H1 (cell line): ENCODE measurements around the gene ZNF320. TPM values are rescaled to one million over a fixed set of nuclear protein-coding genes. Genes with fewer than 3 reads are reported as not detected.
"Not testable (repeated sequence)": the region's sequence is repeated elsewhere in the genome, so short reads cannot be mapped to it uniquely, and the experiment has no call there.

ENCODE experiments used
- CTCF ChIA-PET: fragments of 300-600 bp; sonication (Branson Sonifier 250); formaldehyde crosslinking; loops from one replicate; lab custom pipeline; 2021; ENCODE audit not compliant: partially characterized antibody; lab: Charles Lee
- POLR2A ChIA-PET: fragments of 300-600 bp; sonication (Branson Sonifier 250); formaldehyde crosslinking; loops from one replicate; lab custom pipeline; 2021; ENCODE audit warnings: inconsistent platforms; ENCODE audit not compliant: partially characterized antibody; lab: Charles Lee
- DNase-seq, 2 experiments: peaks; one replicate each; pipeline versions ENCODE4 v3.0.0 to v3.0.0-alpha.2; 2010 to 2022; ENCODE audit warnings: low spot score in 2 of 2, low read depth in 1 of 2, mixed read lengths in 1 of 2
- FAIRE-seq: peaks from 2 replicates; lab custom pipeline; 2011; peaks lifted over from hg19 to GRCh38; lab: Jason Lieb, UNC
- H2AFZ ChIP-seq: 2 replicates; pipeline ENCODE4 v1.8.1; 2012; ENCODE audit warnings: low read length, inconsistent platforms
- H2AK5ac ChIP-seq: 2 replicates; pipeline ENCODE4 v1.6.1; 2013; ENCODE audit warnings: low read depth, low read length
- H2BK120ac ChIP-seq: replicated peaks from 2 replicates; pipeline ENCODE3; 2013; ENCODE audit warnings: low read depth, low read length, inconsistent platforms
- H2BK12ac ChIP-seq: 2 replicates; pipeline ENCODE4 v1.6.1; 2013; ENCODE audit warnings: low read depth, low read length
- H2BK15ac ChIP-seq: 2 replicates; pipeline ENCODE4 v1.6.1; 2013; ENCODE audit warnings: low read length
- H2BK20ac ChIP-seq: 2 replicates; pipeline ENCODE4 v1.6.1; 2013; ENCODE audit warnings: low read length
- H2BK5ac ChIP-seq: 2 replicates; pipeline ENCODE4 v1.6.1; 2013; ENCODE audit warnings: low read depth, low read length
- H3K14ac ChIP-seq: 2 replicates; pipeline ENCODE4 v1.6.1; 2013; ENCODE audit warnings: inconsistent platforms; ENCODE audit not compliant: insufficient read length
- H3K18ac ChIP-seq: 2 replicates; pipeline ENCODE4 v1.6.1; 2013; ENCODE audit warnings: low read length; ENCODE audit errors: extremely low read depth
- H3K23ac ChIP-seq: 2 replicates; pipeline ENCODE4 v1.6.1; 2013; ENCODE audit warnings: inconsistent platforms; ENCODE audit not compliant: insufficient read length
- H3K23me2 ChIP-seq: 2 replicates; pipeline ENCODE4 v1.6.1; 2013; ENCODE audit warnings: low read depth, low read length
- H3K27ac ChIP-seq: 2 replicates; pipeline ENCODE4 v1.6.1; 2011; ENCODE audit warnings: low read depth, low read length, inconsistent platforms
- H3K27me3 ChIP-seq, 4 experiments: replicated peaks in 1 of 4; 1 replicate in 1 of 4; 2 replicates in 3 of 4; pipeline versions ENCODE4 v1.6.1 to v1.8.1; 2011 to 2013; ENCODE audit warnings: low read length in 3 of 4, mild to moderate bottlenecking in 3 of 4, inconsistent platforms in 2 of 4, mixed read lengths in 2 of 4, moderate library complexity in 1 of 4; ENCODE audit not compliant: control insufficient read depth in 3 of 4, insufficient read depth in 3 of 4; ENCODE audit errors: extremely low read depth in 1 of 4
- H3K36me3 ChIP-seq, 4 experiments: 2 replicates each; pipeline versions ENCODE4 v1.6.1 to v1.8.1; 2011 to 2013; ENCODE audit warnings: mild to moderate bottlenecking in 4 of 4, low read length in 3 of 4, moderate library complexity in 2 of 4, control low read depth in 1 of 4, inconsistent platforms in 1 of 4; ENCODE audit not compliant: insufficient read depth in 4 of 4, control insufficient read depth in 2 of 4
- H3K4ac ChIP-seq: replicated peaks from 2 replicates; pipeline ENCODE3; 2013; ENCODE audit warnings: low read length, low read depth, mixed read lengths, inconsistent platforms; ENCODE audit not compliant: insufficient read length
- H3K4me1 ChIP-seq, 4 experiments: replicated peaks in 1 of 4; 1 replicate in 1 of 4; 2 replicates in 3 of 4; pipeline versions ENCODE4 v1.6.1 to v1.8.1; 2011 to 2013; ENCODE audit warnings: low read length in 3 of 4, inconsistent platforms in 2 of 4, mixed read lengths in 1 of 4; ENCODE audit not compliant: insufficient read depth in 4 of 4, control insufficient read depth in 3 of 4
- H3K4me2 ChIP-seq, 2 experiments: 2 replicates each; pipeline versions ENCODE4 v1.6.1 to v1.8.1; 2011 to 2013; ENCODE audit warnings: low read depth in 2 of 2, low read length in 2 of 2, control low read depth in 1 of 2, inconsistent platforms in 1 of 2, mild to moderate bottlenecking in 1 of 2; ENCODE audit not compliant: insufficient read depth in 1 of 2
- H3K4me3 ChIP-seq, 4 experiments: fragments of 200-600, 300-600 bp in 1 of 4; sonication (generic), shearing (Covaris generic), sonication (Bioruptor Twin) in 1 of 4; 2 replicates each; pipeline versions ENCODE4 v1.5.1 to v1.8.1; 2011 to 2016; ENCODE audit warnings: low read length in 4 of 4, low read depth in 3 of 4, control low read depth in 2 of 4, inconsistent platforms in 2 of 4, mild to moderate bottlenecking in 2 of 4, mixed read lengths in 1 of 4, moderate library complexity in 1 of 4; ENCODE audit not compliant: insufficient read depth in 2 of 4; ENCODE audit errors: extremely low read depth in 1 of 4
- H3K56ac ChIP-seq: replicated peaks from 2 replicates; pipeline ENCODE3; 2013; ENCODE audit warnings: low read depth, mild to moderate bottlenecking, mixed read lengths, low read length, inconsistent platforms; ENCODE audit not compliant: insufficient read length
- H3K79me1 ChIP-seq: 2 replicates; pipeline ENCODE4 v1.6.1; 2013; ENCODE audit warnings: low read depth, low read length, control low read depth
- H3K79me2 ChIP-seq, 2 experiments: 2 replicates each; pipeline versions ENCODE4 v1.6.1 to v1.8.1; 2012 to 2013; ENCODE audit warnings: low read length in 2 of 2, mild to moderate bottlenecking in 2 of 2, inconsistent platforms in 1 of 2; ENCODE audit not compliant: insufficient read depth in 2 of 2, control insufficient read depth in 1 of 2
- H3K9ac ChIP-seq, 4 experiments: replicated peaks in 1 of 4; 1 replicate in 1 of 4; 2 replicates in 3 of 4; pipeline versions ENCODE4 v1.6.1 to v1.8.1; 2011 to 2013; ENCODE audit warnings: low read depth in 3 of 4, low read length in 3 of 4, control low read depth in 2 of 4, mild to moderate bottlenecking in 2 of 4, moderate library complexity in 2 of 4, inconsistent platforms in 1 of 4; ENCODE audit errors: extremely low read depth in 1 of 4
- H3K9me3 ChIP-seq, 2 experiments: 2 replicates each; pipeline versions ENCODE4 v1.6.1 to v1.8.1; 2012 to 2013; ENCODE audit warnings: mild to moderate bottlenecking in 2 of 2, moderate library complexity in 2 of 2, control low read depth in 1 of 2, inconsistent platforms in 1 of 2, low read depth in 1 of 2, low read length in 1 of 2, mixed read lengths in 1 of 2; ENCODE audit not compliant: insufficient read depth in 2 of 2
- H4K20me1 ChIP-seq, 2 experiments: replicated peaks in 1 of 2; 2 replicates each; pipeline versions ENCODE3 to v1.8.1; 2011 to 2013; ENCODE audit warnings: inconsistent platforms in 2 of 2, low read length in 2 of 2, mild to moderate bottlenecking in 1 of 2; ENCODE audit not compliant: insufficient read depth in 2 of 2, control insufficient read depth in 1 of 2
- H4K5ac ChIP-seq: 2 replicates; pipeline ENCODE4 v1.6.1; 2013; ENCODE audit warnings: low read length, low read depth, mixed read lengths, inconsistent platforms; ENCODE audit not compliant: insufficient read length
- H4K8ac ChIP-seq: 2 replicates; pipeline ENCODE4 v1.8.0; 2013; ENCODE audit warnings: mild to moderate bottlenecking, moderate library complexity, low read length, inconsistent platforms; ENCODE audit not compliant: insufficient read depth; ENCODE audit errors: extremely low read depth
- H4K91ac ChIP-seq: replicated peaks from 2 replicates; pipeline ENCODE3; 2013; ENCODE audit warnings: low read length, mixed read lengths, inconsistent platforms; ENCODE audit not compliant: insufficient read length
- WGBS, 2 experiments: shearing (Covaris generic) in 1 of 2; methylation state at CpG; one replicate each; pipeline versions ENCODE4 v1.1.6 to v1.1.7; 2013 to 2015; ENCODE audit warnings: low lambda C conversion rate in 2 of 2, mixed read lengths in 2 of 2, inconsistent platforms in 1 of 2, low coverage in 1 of 2, missing lambda C conversion rate in 1 of 2; ENCODE audit not compliant: insufficient replicate concordance in 2 of 2, insufficient coverage in 1 of 2, insufficient read length in 1 of 2; ENCODE audit errors: extremely low coverage in 1 of 2, missing lambda C conversion rate in 1 of 2; 5-methylcytosine and 5-hydroxymethylcytosine counted together
- polyA plus RNA-seq, 7 experiments: library from polyadenylated mRNA; depleted of rRNA in 3 of 7; stranded (reverse) in 5 of 7; unstranded in 2 of 7; fragments of >200 nt in 5 of 7; fragments of 200-250 nt in 2 of 7; gene quantifications; 1 replicate in 5 of 7; 2 replicates in 1 of 7; 4 replicates in 1 of 7; pipeline versions ENCODE4 v1.2.1 to v1.2.3, GENCODE V29; 2011 to 2013; ENCODE audit warnings: missing spikeins in 2 of 7, mixed read lengths in 2 of 7
- total RNA-seq: library from RNA; stranded (reverse); fragmentation: NEBNext Ultra II Directional; extraction: Animal tissue kit (Norgen Biotek cat#: 25700); gene quantifications from 2 replicates; pipeline ENCODE4 v1.2.1, GENCODE V29; 2021

The ZNF320 gene
- total and polyA plus RNA-seq, 2 of the 8 experiments (the other 6 are each of a cell fraction or from before 2014, with no cell fraction given) = 20.6 to 26.8 TPM

- H2AFZ ChIP-seq, H2BK20ac ChIP-seq, H2BK120ac ChIP-seq, CTCF ChIA-PET, H3K9ac ChIP-seq, H4K91ac ChIP-seq, H3K56ac ChIP-seq, H3K4me1 ChIP-seq, H3K4me3 ChIP-seq, H3K23ac ChIP-seq, H3K79me1 ChIP-seq, H2BK15ac ChIP-seq, DNase-seq, H4K5ac ChIP-seq, H3K79me2 ChIP-seq, H3K18ac ChIP-seq, H2AK5ac ChIP-seq, H3K23me2 ChIP-seq, H3K4me2 ChIP-seq, H2BK5ac ChIP-seq, H3K27ac ChIP-seq, H3K14ac ChIP-seq, H3K4ac ChIP-seq, H3K27me3 ChIP-seq, H3K9me3 ChIP-seq, FAIRE-seq, POLR2A ChIA-PET, H4K8ac ChIP-seq, H4K20me1 ChIP-seq, H2BK12ac ChIP-seq: not testable (repeated sequence)
- peaks cover 0 to 20% (median 10%) of the 10 kb centered on the region in 4 experiments; a peak in 5 of 8 replicates for H3K36me3 ChIP-seq
- WGBS, 2 experiments = 90% methylated on average over 16 of the region's 16 CpGs; no CpG with 5 or more reads in 1 of the 2 experiments
Measured at GRCh38 chr19:52904052-52904780, 6.8 kb upstream of the ZNF320 start.
